Ovary (tissue), 9 donors: Measurements from ENCODE around the gene CSNK1A1. TPM values are rescaled to one million over a fixed set of nuclear protein-coding genes. Genes with fewer than 3 reads are reported as not detected.

Source experiments
- DNase-seq, 5 donors: peaks; one replicate each; pipeline ENCODE4 v3.0.0-alpha.2; 2019 to 2020
- H3K27ac ChIP-seq, 2 donors: fragments of 200-600 bp; one replicate each; pipeline versions ENCODE4 v1.5.1 to v1.8.0; 2019 to 2022
- H3K27me3 ChIP-seq: fragments of 200-600 bp; one replicate; pipeline ENCODE4 v1.8.0; 2022
- H3K36me3 ChIP-seq: fragments of 200-600 bp; sonication (generic); one replicate; pipeline ENCODE4 v1.5.1; 2019
- H3K4me1 ChIP-seq: one replicate; pipeline ENCODE4 v1.8.1; 2013; ENCODE audit warnings: mild to moderate bottlenecking, moderate library complexity; ENCODE audit not compliant: insufficient read depth
- H3K4me3 ChIP-seq: fragments of 200-600 bp; sonication (generic); one replicate; pipeline ENCODE4 v1.5.1; 2017
- H3K9me3 ChIP-seq, 2 donors: fragments of 200-600 bp in 1 of 2; sonication (generic) in 1 of 2; one replicate each; pipeline versions ENCODE4 v1.5.1 to v1.8.1; 2013 to 2019; ENCODE audit warnings: mild to moderate bottlenecking in 1 of 2, moderate library complexity in 1 of 2
- CTCF ChIP-seq, 3 donors: fragments of 450-650 bp in 2 of 3; fragments of 200-600 bp in 1 of 3; IDR thresholded peaks; one replicate each; pipeline versions ENCODE4 v1.5.1 to v1.8.0; 2016 to 2022; ENCODE audit warnings: antibody characterized with exemption in 3 of 3, mild to moderate bottlenecking in 1 of 3
- EP300 ChIP-seq: sonication (generic); formaldehyde crosslinking; IDR thresholded peaks from one replicate; pipeline ENCODE4 v1.6.1; 2017; ENCODE audit warnings: antibody characterized with exemption
- POLR2A ChIP-seq: fragments of 450-650 bp; IDR thresholded peaks from one replicate; pipeline ENCODE4 v1.6.1; 2017; ENCODE audit warnings: antibody characterized with exemption, mild to moderate bottlenecking, moderate library complexity
- WGBS, 3 donors: extraction: QIAGEN DNeasy Blood & Tissue Kit in 1 of 3; methylation state at CpG; one replicate each; pipeline versions ENCODE4 v1.1.5 to v1.1.7; 2013 to 2017; 5-methylcytosine and 5-hydroxymethylcytosine counted together
- intact Hi-C, 4 donors: fragments of 100-400 bp; cut with DNase I; formaldehyde crosslinking; loops; one replicate each; pipeline versions ENCODE4 v1.11.0 to v1.15.1; 2022 to 2023
- polyA plus RNA-seq, 2 donors: library from polyadenylated mRNA; stranded (reverse); fragments of 200-250 nt in 1 of 2; fragments of 350-450 nt in 1 of 2; fragmentation: Illumina TruSeq in 1 of 2; extraction: RNeasy Lipid Tissue Mini Kit (QIAGEN cat#74804) in 1 of 2; gene quantifications; one replicate each; pipeline ENCODE4 v1.2.3, GENCODE V29; 2013 to 2014
- total RNA-seq, 7 donors: library from RNA; depleted of rRNA in 2 of 7; stranded (reverse); fragments of >200 nt in 2 of 7; fragmentation: NEBNext Ultra II Directional in 3 of 7; extraction: Animal tissue kit (Norgen Biotek cat#: 25700) in 3 of 7; gene quantifications; one replicate each; pipeline versions ENCODE4 v1.1.0 to v1.2.4, GENCODE V29; 2016 to 2023
- donor health status: DM: no; HTN: no; CAD: no; lungs with moderate emphysema.
- donor health status: DM: no; HTN: no; CAD: no.
- donor health status: Bipolar disorder and iron deficiency.
- donor health status: DM: yes; HTN: yes; CAD: no.
- donor health status: DM: no; HTN: no; CAD: no.
- donor health status: DM: yes; HTN: yes; CAD: no.

The CSNK1A1 gene
- total and polyA plus RNA-seq, 9 donors, result 64.1 to 233 (median 158) TPM

DNA sequence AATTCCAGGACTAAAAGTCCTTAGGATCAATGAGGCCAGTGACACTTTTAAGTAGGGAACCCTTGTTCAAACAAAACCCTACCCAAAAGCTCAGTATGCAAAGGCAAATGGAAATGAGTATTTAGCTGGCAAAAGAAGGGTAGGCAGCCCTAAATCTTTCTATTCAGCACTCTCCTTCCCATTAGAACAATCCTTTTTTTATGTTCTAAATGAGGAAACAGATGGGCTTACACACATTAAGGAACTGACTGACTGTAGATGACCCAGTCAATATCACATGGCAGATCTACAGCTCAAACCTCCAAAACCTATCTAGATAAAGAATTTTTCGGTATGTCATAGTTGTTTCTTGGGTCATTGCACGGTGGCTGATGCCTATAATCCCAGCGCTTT, 7.2 kb downstream of the CSNK1A1 start:
- peaks cover 20% of the 10 kb centered on the region for H3K4me1 ChIP-seq
- intact Hi-C loops, result no loop called here
- H3K9me3 ChIP-seq, result no peaks in the 10 kb centered on the region
- no peak for DNase-seq
- H3K36me3 ChIP-seq, result no peaks in the 10 kb centered on the region
- H3K4me3 ChIP-seq, result no peak overlapping the region
- no peak for TF ChIP-seq POLR2A
- no peak for TF ChIP-seq EP300
- no peak for TF ChIP-seq CTCF (IDR thresholded peaks at IDR 0.05)
- H3K27ac ChIP-seq, result no peak overlapping the region
- no peaks in the 10 kb centered on the region for H3K27me3 ChIP-seq
- WGBS, 3 donors, result 70 to 72% (median 70%) methylated on average over 3 of the region's 3 CpGs

GRCh38 chr5:149543361-149544027, 7.7 kb downstream of the CSNK1A1 start:
- H3K9me3 ChIP-seq, result no peaks in the 10 kb centered on the region
- intact Hi-C loops, result no loop called here
- no peaks in the 10 kb centered on the region for H3K36me3 ChIP-seq
- H3K4me3 ChIP-seq, result no peak overlapping the region
- WGBS, 3 donors, result 27 to 30% (median 28%) methylated on average over 8 of the region's 8 CpGs
- no peak for DNase-seq
- no peaks in the 10 kb centered on the region for H3K27me3 ChIP-seq
- no peak overlapping the region for H3K27ac ChIP-seq
- TF ChIP-seq CTCF (IDR thresholded peaks at IDR 0.05), result no peak
- TF ChIP-seq EP300, result no peak
- TF ChIP-seq POLR2A, result no peak
- peaks cover 19% of the 10 kb centered on the region for H3K4me1 ChIP-seq

- Histone ChIP-seq H3K4me1 (peaks cover 12% of the 10 kb centered on the region), H3K27ac (no peak overlapping the region), H3K36me3 (no peaks in the 10 kb centered on the region), H3K27me3 (no peaks in the 10 kb centered on the region), H3K4me3 (no peak overlapping the region), H3K9me3 (no peaks in the 10 kb centered on the region)
- no peak for TF ChIP-seq EP300
- TF ChIP-seq POLR2A, result no peak
- TF ChIP-seq CTCF (IDR thresholded peaks at IDR 0.05), result no peak
- intact Hi-C loops, result no loop called here
- DNase-seq, result no peak
- 79 to 90% (median 88%) methylated on average over 6 of the region's 6 CpGs for whole genome bisulfite sequencing, 3 donors
Observed at GRCh38 chr5:149541893-149542292, 9.3 kb downstream of the CSNK1A1 start.

- intact Hi-C loops, result no loop called here
- WGBS, 3 donors, result 61 to 68% (median 65%) methylated on average over 3 of the region's 3 CpGs
- H3K9me3 ChIP-seq, result no peaks in the 10 kb centered on the region
- no peak overlapping the region for H3K27ac ChIP-seq
- no peak overlapping the region for H3K4me3 ChIP-seq
- no peak for TF ChIP-seq EP300
- TF ChIP-seq CTCF (IDR thresholded peaks at IDR 0.05), result no peak
- no peak for TF ChIP-seq POLR2A
- DNase-seq, result no peak
- no peaks in the 10 kb centered on the region for H3K36me3 ChIP-seq
- no peaks in the 10 kb centered on the region for H3K27me3 ChIP-seq
- peaks cover 11% of the 10 kb centered on the region for H3K4me1 ChIP-seq
Observed at GRCh38 chr5:149540089-149540488, 11.2 kb downstream of the CSNK1A1 start.
